IMR-90 (cell line): ENCODE results near the gene RAVER1. TPM values are rescaled to one million over a fixed set of nuclear protein-coding genes. Genes with fewer than 3 reads are reported as not detected.
"Not testable (repeated sequence)": the region's sequence is repeated elsewhere in the genome, so short reads cannot be mapped to it uniquely, and the experiment has no call there.

Experiments used
- ATAC-seq: fragments of 200-7000 bp; cut with Tn5 transposase; 2 replicates; pipeline ENCODE4 v1.9.1; 2020; ENCODE audit warnings: low read depth, mild to moderate bottlenecking, moderate library complexity
- BruUV-seq: library from RNA; stranded (reverse); fragments of 400-500 nt; replicated peaks from 2 replicates; lab custom pipeline; 2021; lab: Mats Ljungman, UMichigan
- CTCF ChIA-PET: fragments of 300-600 bp; formaldehyde crosslinking; extraction: SDS; loops from one replicate; lab custom pipeline; 2021; ENCODE audit warnings: antibody characterized with exemption; lab: Yijun Ruan, JAX
- POLR2A ChIA-PET: fragments of 300-600 bp; sonication (Branson Sonifier 250); formaldehyde crosslinking; loops from one replicate; lab custom pipeline; 2022; ENCODE audit warnings: antibody characterized with exemption; ENCODE audit not compliant: unreplicated experiment; lab: Charles Lee
- DNase-seq: peaks from one replicate; pipeline ENCODE4 v3.0.0; 2013
- H2AFZ ChIP-seq: replicated peaks from 2 replicates; pipeline ENCODE3; 2013; ENCODE audit warnings: low read length, mild to moderate bottlenecking; ENCODE audit not compliant: poor library complexity
- H2AK5ac ChIP-seq: 2 replicates; pipeline ENCODE4 v1.6.1; 2013; ENCODE audit warnings: low read depth, low read length, inconsistent platforms
- H2AK9ac ChIP-seq: replicated peaks from 2 replicates; pipeline ENCODE3; 2013; ENCODE audit warnings: mild to moderate bottlenecking, low read depth, low read length, moderate library complexity; ENCODE audit not compliant: poor library complexity
- H2BK120ac ChIP-seq: 2 replicates; pipeline ENCODE4 v1.6.1; 2013; ENCODE audit warnings: low read depth, low read length, inconsistent platforms
- H2BK15ac ChIP-seq: 3 replicates; pipeline ENCODE4 v1.6.1; 2013; ENCODE audit warnings: low read depth, low read length, inconsistent platforms
- H2BK20ac ChIP-seq: 2 replicates; pipeline ENCODE4 v1.6.1; 2013; ENCODE audit warnings: low read depth, mild to moderate bottlenecking, inconsistent platforms, low read length, moderate library complexity
- H2BK5ac ChIP-seq: 2 replicates; pipeline ENCODE4 v1.6.1; 2013; ENCODE audit warnings: mild to moderate bottlenecking, low read depth, low read length, inconsistent platforms; ENCODE audit not compliant: poor library complexity, severe bottlenecking
- H3K14ac ChIP-seq: replicated peaks from 2 replicates; pipeline ENCODE4 v1.6.1; 2013; ENCODE audit warnings: low read depth, low read length, inconsistent platforms
- H3K18ac ChIP-seq: 2 replicates; pipeline ENCODE4 v1.6.1; 2013; ENCODE audit warnings: low read depth, low read length, control low read depth
- H3K23ac ChIP-seq: 2 replicates; pipeline ENCODE4 v1.6.1; 2013; ENCODE audit warnings: low read depth, low read length, inconsistent platforms
- H3K27ac ChIP-seq: 2 replicates; pipeline ENCODE4 v1.5.1; 2013; ENCODE audit warnings: mild to moderate bottlenecking, control low read depth, low read length; ENCODE audit not compliant: insufficient read depth
- H3K27me3 ChIP-seq: 2 replicates; pipeline ENCODE4 v1.6.1; 2013; ENCODE audit warnings: low read length; ENCODE audit not compliant: control insufficient read depth, insufficient read depth
- H3K36me3 ChIP-seq: 2 replicates; pipeline ENCODE4 v1.6.1; 2013; ENCODE audit warnings: low read length, mixed read lengths; ENCODE audit not compliant: control insufficient read depth, insufficient read depth
- H3K4ac ChIP-seq: 2 replicates; pipeline ENCODE4 v1.6.1; 2013; ENCODE audit warnings: low read depth, low read length, inconsistent platforms
- H3K4me1 ChIP-seq: 2 replicates; pipeline ENCODE4 v1.6.1; 2013; ENCODE audit warnings: low read length, mixed read lengths; ENCODE audit not compliant: control insufficient read depth, insufficient read depth
- H3K4me2 ChIP-seq: 2 replicates; pipeline ENCODE4 v1.6.1; 2013; ENCODE audit warnings: low read depth, mild to moderate bottlenecking, control low read depth, low read length, moderate library complexity
- H3K4me3 ChIP-seq: 2 replicates; pipeline ENCODE4 v1.5.1; 2013; ENCODE audit warnings: low read depth, mild to moderate bottlenecking, control low read depth, low read length, moderate library complexity; ENCODE audit not compliant: insufficient read depth
- H3K56ac ChIP-seq: 2 replicates; pipeline ENCODE4 v1.6.1; 2013; ENCODE audit warnings: low read length, inconsistent platforms; ENCODE audit not compliant: insufficient read depth; ENCODE audit errors: extremely low read depth
- H3K79me1 ChIP-seq, 2 experiments: 2 replicates each; pipeline ENCODE4 v1.6.1; 2013; ENCODE audit warnings: low read length in 2 of 2, inconsistent platforms in 1 of 2, low read depth in 1 of 2
- H3K9ac ChIP-seq: 2 replicates; pipeline ENCODE4 v1.6.1; 2013; ENCODE audit warnings: low read depth, low read length, control low read depth
- H3K9me1 ChIP-seq: 2 replicates; pipeline ENCODE4 v1.6.1; 2013; ENCODE audit warnings: low read length, inconsistent platforms; ENCODE audit not compliant: insufficient read depth
- H3K9me3 ChIP-seq: 2 replicates; pipeline ENCODE4 v1.6.1; 2013; ENCODE audit warnings: low read length; ENCODE audit not compliant: control insufficient read depth, insufficient read depth
- H4K20me1 ChIP-seq: 2 replicates; pipeline ENCODE4 v1.6.1; 2013; ENCODE audit warnings: low read length, inconsistent platforms; ENCODE audit not compliant: insufficient read depth
- H4K5ac ChIP-seq: 2 replicates; pipeline ENCODE4 v1.6.1; 2013; ENCODE audit warnings: mild to moderate bottlenecking, low read depth, low read length, control low read depth
- H4K8ac ChIP-seq, 2 experiments: 2 replicates each; pipeline ENCODE4 v1.6.1; 2013; ENCODE audit warnings: low read depth in 2 of 2, low read length in 2 of 2, control low read depth in 1 of 2, inconsistent platforms in 1 of 2
- H4K91ac ChIP-seq: 2 replicates; pipeline ENCODE4 v1.6.1; 2013; ENCODE audit warnings: low read depth, low read length, inconsistent platforms; ENCODE audit not compliant: insufficient read depth
- FOS ChIP-seq: fragments of 150-350 bp; IDR thresholded peaks from 2 replicates; pipeline ENCODE4 v1.6.1; 2016; ENCODE audit warnings: low read depth, low read length
- SMC3 ChIP-seq: fragments of 150-350 bp; IDR thresholded peaks from 2 replicates; pipeline ENCODE4 v1.6.1; 2016; ENCODE audit warnings: low read depth, mild to moderate bottlenecking, antibody characterized with exemption, low read length, moderate library complexity
- WGBS, 2 experiments: methylation state at CpG; one replicate each; pipeline versions ENCODE4 v1.1.5 to v1.1.7; 2013; ENCODE audit warnings: missing lambda C conversion rate in 2 of 2; ENCODE audit not compliant: insufficient read length in 1 of 2; ENCODE audit errors: extremely low coverage in 2 of 2; 5-methylcytosine and 5-hydroxymethylcytosine counted together
- dilution Hi-C: fragments of 300-500 bp; cut with HindIII; formaldehyde crosslinking; loops from one replicate; pipeline ENCODE4 v1.14.3; 2018; ENCODE audit warnings: low sequenced_read_pairs; ENCODE audit not compliant: unreplicated experiment
- in situ Hi-C: fragments of 300-500 bp; cut with MboI; formaldehyde crosslinking; loops from 3 replicates; pipeline ENCODE4 v1.14.3; 2019; ENCODE audit warnings: low sequenced_read_pairs, inconsistent platforms, mixed read lengths
- intact Hi-C: fragments of 100-400 bp; cut with micrococcal nuclease; formaldehyde crosslinking; loops from 2 replicates; pipeline ENCODE4 v1.10.0; 2022
- polyA plus RNA-seq, 3 experiments: library from polyadenylated mRNA; depleted of rRNA; stranded (reverse); fragments of >200 nt; gene quantifications; 2 replicates each; pipeline ENCODE4 v1.2.3, GENCODE V29; 2012; ENCODE audit warnings: low replicate concordance in 1 of 3
- total RNA-seq: library from RNA; depleted of rRNA; stranded (reverse); fragments of >200 nt; gene quantifications from 2 replicates; pipeline ENCODE4 v1.2.3, GENCODE V29; 2012
- TF ChIP-seq, protein P1 (sequence below): conservative IDR thresholded peaks from 2 replicates; pipeline ENCODE4 v1.5.1; 2012; ENCODE audit warnings: mild to moderate bottlenecking, low read depth, low read length, improper control_type of control experiment

The RAVER1 gene
- total and polyA plus RNA-seq, 2 of the 4 experiments (the other 2 are of a cell fraction) = 2.7 to 18.1 TPM

DNA sequence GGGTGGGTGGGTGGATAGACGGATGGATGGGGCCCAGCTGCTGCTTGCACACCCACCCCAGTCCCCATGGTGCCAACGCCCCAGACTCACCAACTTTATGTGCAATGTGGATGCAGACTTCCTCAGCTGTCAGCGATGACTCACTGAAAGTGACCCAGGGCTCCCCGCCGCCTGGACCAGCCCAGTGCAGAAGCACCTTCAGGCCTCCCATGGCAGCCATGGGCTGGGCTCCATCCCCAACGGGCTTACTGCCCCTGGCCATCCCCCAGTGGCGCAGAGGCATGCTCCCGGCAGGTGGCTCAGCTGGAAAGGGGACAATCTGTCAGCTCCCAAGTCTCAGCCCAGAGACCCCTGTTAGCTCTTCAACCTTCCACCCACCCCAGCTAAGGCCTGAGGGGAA is 44.8 kb upstream of the RAVER1 start (continued):
- TF ChIP-seq, protein P1, sequence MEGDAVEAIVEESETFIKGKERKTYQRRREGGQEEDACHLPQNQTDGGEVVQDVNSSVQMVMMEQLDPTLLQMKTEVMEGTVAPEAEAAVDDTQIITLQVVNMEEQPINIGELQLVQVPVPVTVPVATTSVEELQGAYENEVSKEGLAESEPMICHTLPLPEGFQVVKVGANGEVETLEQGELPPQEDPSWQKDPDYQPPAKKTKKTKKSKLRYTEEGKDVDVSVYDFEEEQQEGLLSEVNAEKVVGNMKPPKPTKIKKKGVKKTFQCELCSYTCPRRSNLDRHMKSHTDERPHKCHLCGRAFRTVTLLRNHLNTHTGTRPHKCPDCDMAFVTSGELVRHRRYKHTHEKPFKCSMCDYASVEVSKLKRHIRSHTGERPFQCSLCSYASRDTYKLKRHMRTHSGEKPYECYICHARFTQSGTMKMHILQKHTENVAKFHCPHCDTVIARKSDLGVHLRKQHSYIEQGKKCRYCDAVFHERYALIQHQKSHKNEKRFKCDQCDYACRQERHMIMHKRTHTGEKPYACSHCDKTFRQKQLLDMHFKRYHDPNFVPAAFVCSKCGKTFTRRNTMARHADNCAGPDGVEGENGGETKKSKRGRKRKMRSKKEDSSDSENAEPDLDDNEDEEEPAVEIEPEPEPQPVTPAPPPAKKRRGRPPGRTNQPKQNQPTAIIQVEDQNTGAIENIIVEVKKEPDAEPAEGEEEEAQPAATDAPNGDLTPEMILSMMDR = no peak
- TF ChIP-seq FOS (no peak), SMC3 (no peak)

- POLR2A ChIA-PET, H3K4ac ChIP-seq, H2BK15ac ChIP-seq, H2AK5ac ChIP-seq, CTCF ChIA-PET, H3K4me1 ChIP-seq, H4K5ac ChIP-seq, H3K56ac ChIP-seq, BruUV-seq, H3K18ac ChIP-seq, H2BK5ac ChIP-seq, in situ Hi-C loops, H3K27ac ChIP-seq, H3K23ac ChIP-seq, H2BK20ac ChIP-seq, DNase-seq, H4K20me1 ChIP-seq, H3K4me2 ChIP-seq, H2AFZ ChIP-seq, H4K91ac ChIP-seq, ATAC-seq, intact Hi-C loops, H3K9ac ChIP-seq, H4K8ac ChIP-seq, H2BK120ac ChIP-seq, H3K27me3 ChIP-seq, H3K9me3 ChIP-seq, H2AK9ac ChIP-seq, H3K14ac ChIP-seq, dilution Hi-C loops, H3K4me3 ChIP-seq, H3K9me1 ChIP-seq: not testable (repeated sequence)
- Histone ChIP-seq H3K79me1 (peaks cover 14 to 25% of the 10 kb centered on the region in 2 experiments), H3K36me3 (peaks cover 25% of the 10 kb centered on the region)
- 100% methylated on average over 1 of the region's 2 CpGs; no CpG with 5 or more reads in 1 of the 2 experiments for WGBS, 2 experiments
Measured at GRCh38 chr19:10377140-10377640, 43.9 kb upstream of the RAVER1 start.
